Spinal cord (tissue), 10 donors: Measurements from ENCODE around the gene PEA15. TPM values are rescaled to one million over a fixed set of nuclear protein-coding genes. Genes with fewer than 3 reads are reported as not detected.

Source experiments
- DNase-seq, 6 donors: peaks; one replicate each; pipeline versions ENCODE4 v3.0.0 to v3.0.0-alpha.2; 2013 to 2015; ENCODE audit warnings: low spot score in 6 of 6, low read depth in 4 of 6
- H3K27ac ChIP-seq: one replicate; pipeline ENCODE4 v1.5.1; 2013; ENCODE audit warnings: low read depth, low read length, control low read depth
- H3K27me3 ChIP-seq: one replicate; pipeline ENCODE4 v1.6.1; 2013; ENCODE audit warnings: low read length; ENCODE audit not compliant: control insufficient read depth, insufficient read depth
- H3K36me3 ChIP-seq: one replicate; pipeline ENCODE4 v1.6.1; 2013; ENCODE audit warnings: low read length; ENCODE audit not compliant: control insufficient read depth, insufficient read depth
- H3K4me1 ChIP-seq: one replicate; pipeline ENCODE4 v1.6.1; 2013; ENCODE audit warnings: low read length; ENCODE audit not compliant: control insufficient read depth, insufficient read depth
- H3K4me3 ChIP-seq: one replicate; pipeline ENCODE4 v1.5.1; 2013; ENCODE audit warnings: low read depth, low read length, control low read depth
- H3K9me3 ChIP-seq: one replicate; pipeline ENCODE4 v1.6.1; 2013; ENCODE audit warnings: low read length; ENCODE audit not compliant: control insufficient read depth, insufficient read depth
- WGBS: methylation state at CpG from one replicate; pipeline ENCODE4 v1.1.5; 2013; ENCODE audit warnings: missing lambda C conversion rate; ENCODE audit not compliant: insufficient coverage; 5-methylcytosine and 5-hydroxymethylcytosine counted together
- polyA plus RNA-seq, 2 donors: library from polyadenylated mRNA; unstranded; fragments of 120-200 nt; gene quantifications; one replicate each; pipeline ENCODE4 v1.2.1, GENCODE V29; 2013; ENCODE audit not compliant: insufficient read length in 2 of 2
- total RNA-seq, 2 donors: library from RNA; depleted of rRNA in 1 of 2; stranded (reverse); fragments of 120-200 nt in 1 of 2; fragments of >200 nt in 1 of 2; gene quantifications; one replicate each; pipeline versions ENCODE4 v1.2.3 to v1.2.4, GENCODE V29; 2013 to 2014
- donor health status: healthy.

The PEA15 gene
- total and polyA plus RNA-seq, 4 donors = 135 to 919 (median 445) TPM

- Histone ChIP-seq H3K36me3 (no peaks in the 10 kb centered on the region), H3K9me3 (no peaks in the 10 kb centered on the region), H3K27me3 (no peaks in the 10 kb centered on the region), H3K4me3 (no peak overlapping the region), H3K27ac (no peak overlapping the region), H3K4me1 (no peaks in the 10 kb centered on the region)
- no peak for DNase-seq
- WGBS = no CpG with 5 or more reads among the region's 1 CpG
Observed at GRCh38 chr1:160247053-160247452, 41.9 kb downstream of the PEA15 start.

- no peaks in the 10 kb centered on the region for H3K36me3 ChIP-seq
- H3K27me3 ChIP-seq = no peaks in the 10 kb centered on the region
- no peaks in the 10 kb centered on the region for H3K4me1 ChIP-seq
- DNase-seq = peak in 2 of 6 donors; percentile 4 to 12
- H3K4me3 ChIP-seq = no peak overlapping the region
- H3K9me3 ChIP-seq = no peaks in the 10 kb centered on the region
- no peak overlapping the region for H3K27ac ChIP-seq
Observed at GRCh38 chr1:160251011-160251410, 45.8 kb downstream of the PEA15 start.

- H3K4me3 ChIP-seq = no peak overlapping the region
- H3K9me3 ChIP-seq = no peaks in the 10 kb centered on the region
- H3K4me1 ChIP-seq = no peaks in the 10 kb centered on the region
- peak; percentile 36 to 95 (median 70) for DNase-seq
- no peaks in the 10 kb centered on the region for H3K36me3 ChIP-seq
- H3K27me3 ChIP-seq = no peaks in the 10 kb centered on the region
- 63% methylated on average over 2 of the region's 5 CpGs for WGBS
- no peak overlapping the region for H3K27ac ChIP-seq
Observed at GRCh38 chr1:160251687-160252526, 46.7 kb downstream of the PEA15 start.

- Histone ChIP-seq H3K4me1 (peaks cover 6% of the 10 kb centered on the region), H3K27ac (no peak overlapping the region)
- 63% methylated on average over 1 of the region's 4 CpGs for WGBS
Observed at GRCh38 chr1:160255781-160256300, 50.7 kb downstream of the PEA15 start.

GRCh38 chr1:160256396-160257046 is 51.3 kb downstream of the PEA15 start:
- no CpG with 5 or more reads among the region's 3 CpGs for WGBS
- H3K9me3 ChIP-seq = no peaks in the 10 kb centered on the region
- H3K4me1 ChIP-seq = peaks cover 6% of the 10 kb centered on the region
- H3K4me3 ChIP-seq = no peak overlapping the region
- no peaks in the 10 kb centered on the region for H3K27me3 ChIP-seq
- H3K36me3 ChIP-seq = no peaks in the 10 kb centered on the region
- H3K27ac ChIP-seq = no peak overlapping the region
- DNase-seq = peak in 1 of 6 donors; percentile 9

More at GRCh38 chr1:160255781-160256300, 50.7 kb downstream of the PEA15 start:
- Histone ChIP-seq H3K36me3 (no peaks in the 10 kb centered on the region), H3K27me3 (no peaks in the 10 kb centered on the region), H3K4me3 (no peak overlapping the region), H3K9me3 (no peaks in the 10 kb centered on the region)
- no peak for DNase-seq

- Histone ChIP-seq H3K36me3 (peaks cover 3% of the 10 kb centered on the region), H3K4me3 (no peak overlapping the region), H3K27me3 (no peaks in the 10 kb centered on the region), H3K27ac (no peak overlapping the region), H3K9me3 (no peaks in the 10 kb centered on the region), H3K4me1 (peaks cover 6% of the 10 kb centered on the region)
- WGBS = 75% methylated on average over 4 of the region's 6 CpGs
- no peak for DNase-seq
Observed at GRCh38 chr1:160257411-160258015, 52.3 kb downstream of the PEA15 start.

GRCh38 chr1:160258177-160258798 is 53.1 kb downstream of the PEA15 start:
- H3K4me3 ChIP-seq = no peak overlapping the region
- H3K36me3 ChIP-seq = peaks cover 3% of the 10 kb centered on the region
- H3K27ac ChIP-seq = no peak overlapping the region
- no peak for DNase-seq
- H3K4me1 ChIP-seq = peaks cover 11% of the 10 kb centered on the region
- H3K9me3 ChIP-seq = no peaks in the 10 kb centered on the region
- no CpG with 5 or more reads among the region's 7 CpGs for WGBS
- no peaks in the 10 kb centered on the region for H3K27me3 ChIP-seq

- peak in 3 of 6 donors; percentile 26 to 67 (median 40) for DNase-seq
Observed at GRCh38 chr1:160260406-160261382, 55.5 kb downstream of the PEA15 start.

More at GRCh38 chr1:160260406-160261382, 55.5 kb downstream of the PEA15 start:
- no CpG with 5 or more reads among the region's 6 CpGs for WGBS
- Histone ChIP-seq H3K4me3 (peak overlapping the region; percentile 97), H3K9me3 (no peaks in the 10 kb centered on the region), H3K4me1 (peaks cover 11% of the 10 kb centered on the region), H3K27me3 (no peaks in the 10 kb centered on the region), H3K27ac (peak overlapping the region; percentile 93), H3K36me3 (peaks cover 3% of the 10 kb centered on the region)
